ENCODE measurements around the gene E4F1. TPM values are rescaled to one million over a fixed set of nuclear protein-coding genes. Genes with fewer than 3 reads are reported as not detected.

E4F1 gene
- total and polyA plus RNA-seq, 3 donors from 2014 or later = 20.0 to 69.4 (median 57.4) TPM

DNA sequence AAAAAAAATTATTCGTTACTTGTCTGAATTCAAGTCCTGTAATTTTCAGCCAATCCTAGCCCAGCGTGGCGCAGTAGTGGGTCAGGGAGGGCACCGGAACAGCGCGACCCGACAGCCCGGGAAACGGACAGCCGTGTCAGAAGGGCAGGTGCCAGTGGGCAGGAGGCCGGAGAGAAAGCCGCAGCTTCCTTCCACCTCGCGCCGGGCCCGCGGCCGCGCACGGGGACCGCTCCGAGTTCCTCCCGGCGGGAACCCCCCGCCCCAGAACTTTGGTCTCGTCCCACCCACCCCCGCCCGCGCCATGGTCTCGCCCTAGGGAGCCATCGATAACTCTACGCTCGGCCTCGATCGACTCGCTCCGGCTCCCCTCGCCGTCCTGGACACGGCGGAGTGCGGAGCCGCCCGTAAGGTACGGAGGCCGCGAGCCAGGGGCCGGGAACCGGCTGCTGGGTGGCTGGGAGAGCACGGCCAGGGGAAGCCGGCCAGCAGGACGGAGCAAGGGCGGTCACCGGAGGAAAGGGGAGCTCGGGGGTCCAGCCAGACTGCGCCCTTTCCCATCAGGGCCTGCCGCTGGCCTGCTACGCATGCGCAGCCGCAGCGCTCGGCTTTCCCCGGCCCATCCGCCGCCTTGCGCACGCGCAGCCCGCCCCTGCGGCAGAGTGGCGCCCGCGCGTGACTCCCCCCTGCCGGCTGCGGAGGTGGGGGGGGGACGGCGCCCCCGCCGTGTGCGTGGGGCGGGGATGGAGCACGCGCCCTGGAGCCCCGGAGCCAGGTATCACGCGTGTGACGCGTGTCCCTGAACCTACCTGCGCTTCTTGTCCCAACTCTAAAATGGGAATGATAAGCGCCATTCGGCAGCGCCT, 18.1 kb upstream of the E4F1 start, which contains the start of gene MLST8:
TSS of gene MLST8 (plus strand) at position 351 of the 863 bp plus-strand sequence. CDS start 632 bp downstream, outside the sequence.
- H3K4me3 ChIP-seq = peak within 1 kb of the TSS; percentile 82 to 85
- H3K9me3 ChIP-seq = no peaks in the 10 kb centered on the region
- intact Hi-C loops (cut with DNase I; ENCODE audit: low total_unique reads) = no loop called here
- no peaks in the 10 kb centered on the region for H3K36me3 ChIP-seq (ENCODE audit: low read depth, missing control alignments)
- H3K4me1 ChIP-seq = peaks cover 27% of the 10 kb centered on the region
- TF ChIP-seq POLR2A (IDR thresholded peaks at IDR 0.05) = no peak
- TF ChIP-seq, protein P1, sequence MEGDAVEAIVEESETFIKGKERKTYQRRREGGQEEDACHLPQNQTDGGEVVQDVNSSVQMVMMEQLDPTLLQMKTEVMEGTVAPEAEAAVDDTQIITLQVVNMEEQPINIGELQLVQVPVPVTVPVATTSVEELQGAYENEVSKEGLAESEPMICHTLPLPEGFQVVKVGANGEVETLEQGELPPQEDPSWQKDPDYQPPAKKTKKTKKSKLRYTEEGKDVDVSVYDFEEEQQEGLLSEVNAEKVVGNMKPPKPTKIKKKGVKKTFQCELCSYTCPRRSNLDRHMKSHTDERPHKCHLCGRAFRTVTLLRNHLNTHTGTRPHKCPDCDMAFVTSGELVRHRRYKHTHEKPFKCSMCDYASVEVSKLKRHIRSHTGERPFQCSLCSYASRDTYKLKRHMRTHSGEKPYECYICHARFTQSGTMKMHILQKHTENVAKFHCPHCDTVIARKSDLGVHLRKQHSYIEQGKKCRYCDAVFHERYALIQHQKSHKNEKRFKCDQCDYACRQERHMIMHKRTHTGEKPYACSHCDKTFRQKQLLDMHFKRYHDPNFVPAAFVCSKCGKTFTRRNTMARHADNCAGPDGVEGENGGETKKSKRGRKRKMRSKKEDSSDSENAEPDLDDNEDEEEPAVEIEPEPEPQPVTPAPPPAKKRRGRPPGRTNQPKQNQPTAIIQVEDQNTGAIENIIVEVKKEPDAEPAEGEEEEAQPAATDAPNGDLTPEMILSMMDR (IDR thresholded peaks at IDR 0.05) = peak in 1 of 3 experiments; percentile 7
- peak; percentile 90 for DNase-seq
- no peaks in the 10 kb centered on the region for H3K27me3 ChIP-seq
- WGBS, 2 donors = 0 to 1% methylated on average over 35 to 61 of the region's 93 CpGs
- peak within 1 kb of the TSS; percentile 97 to 98 for H3K27ac ChIP-seq

DNA sequence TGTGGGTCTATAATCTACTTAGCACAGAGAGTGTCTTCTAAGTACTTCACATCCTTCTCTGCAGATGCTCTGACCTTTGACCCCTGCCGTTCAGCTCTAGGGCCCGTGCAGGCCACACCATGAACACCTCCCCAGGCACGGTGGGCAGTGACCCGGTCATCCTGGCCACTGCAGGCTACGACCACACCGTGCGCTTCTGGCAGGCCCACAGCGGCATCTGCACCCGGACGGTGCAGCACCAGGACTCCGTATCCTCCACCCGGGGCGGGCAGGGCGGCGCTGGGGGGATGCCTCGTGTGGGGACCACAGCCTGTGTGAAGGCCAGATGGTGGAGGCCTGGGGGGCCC, 17.5 kb upstream of the E4F1 start:
- H3K4me1 ChIP-seq = peaks cover 33% of the 10 kb centered on the region
- H3K27me3 ChIP-seq = no peaks in the 10 kb centered on the region
- WGBS, 2 donors = 0 to 4% methylated on average over 4 to 16 of the region's 16 CpGs
- H3K27ac ChIP-seq = peak overlapping the region; percentile 97 to 98
- H3K9me3 ChIP-seq = no peaks in the 10 kb centered on the region
- no peaks in the 10 kb centered on the region for H3K36me3 ChIP-seq (ENCODE audit: low read depth, missing control alignments)
- TF ChIP-seq POLR2A (IDR thresholded peaks at IDR 0.05) = no peak
- TF ChIP-seq, protein P1 (IDR thresholded peaks at IDR 0.05) = no peak
- no peak for DNase-seq
- intact Hi-C loops (cut with DNase I; ENCODE audit: low total_unique reads) = no loop called here
- peak overlapping the region; percentile 82 to 85 for H3K4me3 ChIP-seq

DNA sequence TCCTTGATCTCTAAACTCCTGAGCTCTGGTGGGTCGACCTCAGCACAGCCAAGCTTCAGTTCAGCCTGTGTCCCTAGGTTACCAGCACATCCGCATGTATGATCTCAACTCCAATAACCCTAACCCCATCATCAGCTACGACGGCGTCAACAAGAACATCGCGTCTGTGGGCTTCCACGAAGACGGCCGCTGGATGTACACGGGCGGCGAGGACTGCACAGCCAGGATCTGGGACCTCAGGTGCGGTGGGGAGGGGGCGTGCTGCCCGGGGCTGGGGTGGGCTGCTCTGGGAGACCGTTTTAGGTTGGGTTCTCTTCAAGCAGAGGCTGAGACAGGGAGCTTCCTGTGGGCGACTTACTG, 17.0 kb upstream of the E4F1 start:
- H3K27me3 ChIP-seq = no peaks in the 10 kb centered on the region
- peak overlapping the region in 1 of 2 donors; percentile 98 for H3K27ac ChIP-seq
- WGBS, 2 donors = 60 to 66% methylated on average over 12 to 18 of the region's 18 CpGs
- DNase-seq = no peak
- peak overlapping the region in 1 of 2 donors; percentile 85 for H3K4me3 ChIP-seq
- no peak for TF ChIP-seq POLR2A (IDR thresholded peaks at IDR 0.05)
- TF ChIP-seq, protein P1 (IDR thresholded peaks at IDR 0.05) = no peak
- peaks cover 35% of the 10 kb centered on the region for H3K4me1 ChIP-seq
- intact Hi-C loops (cut with DNase I; ENCODE audit: low total_unique reads) = no loop called here
- H3K9me3 ChIP-seq = no peaks in the 10 kb centered on the region
- H3K36me3 ChIP-seq (ENCODE audit: low read depth, missing control alignments) = no peaks in the 10 kb centered on the region

DNA sequence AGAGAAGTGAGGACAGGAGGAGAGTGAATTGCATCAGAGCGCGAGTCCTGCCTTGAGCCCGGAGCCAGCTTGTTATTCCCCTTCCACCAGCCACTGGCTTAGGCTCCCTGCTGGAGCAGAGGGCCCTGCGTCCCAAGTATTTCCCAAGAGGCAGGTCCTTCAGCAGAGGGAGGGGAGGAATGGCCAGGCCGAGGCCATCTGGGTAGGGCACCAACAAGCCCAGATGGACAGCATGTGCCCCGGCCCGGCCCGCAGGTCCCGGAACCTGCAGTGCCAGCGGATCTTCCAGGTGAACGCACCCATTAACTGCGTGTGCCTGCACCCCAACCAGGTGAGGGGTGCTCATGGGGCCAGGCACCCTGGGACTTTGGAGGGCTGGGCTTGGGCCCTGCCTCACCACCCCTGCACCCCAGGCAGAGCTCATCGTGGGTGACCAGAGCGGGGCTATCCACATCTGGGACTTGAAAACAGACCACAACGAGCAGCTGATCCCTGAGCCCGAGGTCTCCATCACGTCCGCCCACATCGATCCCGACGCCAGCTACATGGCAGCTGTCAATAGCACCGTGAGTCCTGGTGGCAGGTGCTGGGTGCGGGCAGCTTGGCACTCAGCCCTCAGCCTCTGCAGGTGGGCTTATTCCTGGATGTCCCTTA, 16.5 kb upstream of the E4F1 start:
- TF ChIP-seq, protein P1 (IDR thresholded peaks at IDR 0.05) = no peak
- Histone ChIP-seq H3K36me3 (ENCODE audit: low read depth, missing control alignments) (no peaks in the 10 kb centered on the region), H3K27me3 (no peaks in the 10 kb centered on the region), H3K4me1 (peaks cover 36% of the 10 kb centered on the region), H3K9me3 (no peaks in the 10 kb centered on the region), H3K27ac (no peak overlapping the region), H3K4me3 (no peak overlapping the region)
- intact Hi-C loops (cut with DNase I; ENCODE audit: low total_unique reads) = no loop called here
- WGBS, 2 donors = 87 to 88% methylated on average over 14 of the region's 23 CpGs
- no peak for DNase-seq

Measured in testis (tissue), 3 donors.